NB4 (cell line): ENCODE measurements around the gene SV2B.

Source experiments
- CTCF ChIP-seq: IDR thresholded peaks from one replicate; pipeline ENCODE4 v1.5.1; 2012; ENCODE audit warnings: low read depth, low read length
- MAX ChIP-seq: IDR thresholded peaks from 2 replicates; pipeline ENCODE4 v1.6.1; 2011; ENCODE audit warnings: low read depth, low read length
- MYC ChIP-seq: IDR thresholded peaks from 2 replicates; pipeline ENCODE4 v1.6.1; 2011; ENCODE audit warnings: low read depth, low read length
- POLR2A ChIP-seq: IDR thresholded peaks from 2 replicates; pipeline ENCODE4 v1.6.1; 2011; ENCODE audit warnings: mild to moderate bottlenecking; ENCODE audit not compliant: insufficient read length; ENCODE audit errors: extremely low read depth

- TF ChIP-seq CTCF (no peak), MYC (no peak), POLR2A (no peak), MAX (no peak)
Observed at GRCh38 chr15:91246998-91247397, 146.9 kb downstream of the SV2B start.
